Loucy (cell line): ENCODE measurements around the gene MALRD1.

Experiments
- CTCF ChIP-seq: fragments of 200-600 bp; sonication (generic); conservative IDR thresholded peaks from 2 replicates; pipeline ENCODE4 v1.5.1; 2014; ENCODE audit warnings: mild to moderate bottlenecking, antibody characterized with exemption, low read length
- EZH2phosphoT487 ChIP-seq: fragments of 200-600 bp; IDR thresholded peaks from 2 replicates; pipeline ENCODE4 v1.6.1; 2018; ENCODE audit warnings: antibody characterized with exemption, mild to moderate bottlenecking, moderate library complexity, borderline replicate concordance

- TF ChIP-seq CTCF (no peak), EZH2phosphoT487 (no peak)
These were observed 34.1 kb upstream of the MALRD1 start for GRCh38 chr10:19014498-19014897.
